Measurements from ENCODE around the gene RNF212.

DNA sequence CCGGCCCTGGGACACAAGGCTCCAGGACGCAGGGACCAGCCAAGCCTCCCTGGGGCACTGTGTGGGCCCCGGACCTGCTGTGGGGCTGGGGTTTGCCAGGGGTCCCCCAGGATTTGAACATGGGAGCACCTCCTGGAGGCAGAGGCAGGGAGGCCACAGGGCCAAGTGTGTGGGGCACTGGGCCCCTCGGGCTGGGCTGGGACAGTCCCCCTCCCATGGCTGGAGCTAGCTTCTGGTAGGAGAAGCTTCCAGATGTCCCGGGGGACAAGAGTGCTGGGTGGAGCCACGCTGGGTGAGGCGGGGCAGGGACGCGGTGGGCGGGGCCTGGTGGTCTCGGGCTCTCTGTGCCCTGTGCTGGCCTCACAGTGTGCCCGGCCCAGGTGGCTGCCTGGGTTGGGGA, 83.3 kb downstream of the RNF212 start:
- no peak for TF ChIP-seq EZH2phosphoT487 (IDR thresholded peaks at IDR 0.05; ENCODE audit: borderline replicate concordance)
- TF ChIP-seq, protein P1, sequence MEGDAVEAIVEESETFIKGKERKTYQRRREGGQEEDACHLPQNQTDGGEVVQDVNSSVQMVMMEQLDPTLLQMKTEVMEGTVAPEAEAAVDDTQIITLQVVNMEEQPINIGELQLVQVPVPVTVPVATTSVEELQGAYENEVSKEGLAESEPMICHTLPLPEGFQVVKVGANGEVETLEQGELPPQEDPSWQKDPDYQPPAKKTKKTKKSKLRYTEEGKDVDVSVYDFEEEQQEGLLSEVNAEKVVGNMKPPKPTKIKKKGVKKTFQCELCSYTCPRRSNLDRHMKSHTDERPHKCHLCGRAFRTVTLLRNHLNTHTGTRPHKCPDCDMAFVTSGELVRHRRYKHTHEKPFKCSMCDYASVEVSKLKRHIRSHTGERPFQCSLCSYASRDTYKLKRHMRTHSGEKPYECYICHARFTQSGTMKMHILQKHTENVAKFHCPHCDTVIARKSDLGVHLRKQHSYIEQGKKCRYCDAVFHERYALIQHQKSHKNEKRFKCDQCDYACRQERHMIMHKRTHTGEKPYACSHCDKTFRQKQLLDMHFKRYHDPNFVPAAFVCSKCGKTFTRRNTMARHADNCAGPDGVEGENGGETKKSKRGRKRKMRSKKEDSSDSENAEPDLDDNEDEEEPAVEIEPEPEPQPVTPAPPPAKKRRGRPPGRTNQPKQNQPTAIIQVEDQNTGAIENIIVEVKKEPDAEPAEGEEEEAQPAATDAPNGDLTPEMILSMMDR (conservative IDR thresholded peaks at IDR 0.05; ENCODE audit: low read length), result no peak
